Activated naive CD4-positive, alpha-beta T cell treated with anti-CD3 and anti-CD28 coated beads, Interleukin-2, amount 10 ng/mL, durations not matched to agents 7 days and 5 days (primary cell): ENCODE measurements around the gene HMGXB3.

Experiments
- CTCF ChIA-PET: fragments of 350-600 bp; sonication (Branson Sonifier 250); formaldehyde crosslinking; loops from one replicate; lab custom pipeline; 2021; ENCODE audit warnings: antibody characterized with exemption; lab: Charles Lee
- DNase-seq: peaks from one replicate; pipeline ENCODE4 v3.0.0-alpha.2; 2020
- H3K27ac Mint-ChIP-seq: one replicate; pipeline ENCODE4 v1.8.0; 2021; ENCODE audit warnings: mild to moderate bottlenecking, moderate library complexity, mixed read lengths
- H3K27me3 Mint-ChIP-seq: one replicate; pipeline ENCODE4 v1.8.0; 2021; ENCODE audit warnings: mild to moderate bottlenecking, mixed read lengths
- H3K36me3 Mint-ChIP-seq: one replicate; pipeline ENCODE4 v1.8.0; 2021; ENCODE audit warnings: mixed read lengths
- H3K4me1 Mint-ChIP-seq: one replicate; pipeline ENCODE4 v1.8.0; 2021; ENCODE audit warnings: mixed read lengths
- H3K4me3 Mint-ChIP-seq: one replicate; pipeline ENCODE4 v1.8.0; 2021; ENCODE audit warnings: mild to moderate bottlenecking, moderate library complexity, mixed read lengths
- H3K9me3 Mint-ChIP-seq: one replicate; pipeline ENCODE4 v1.8.0; 2021; ENCODE audit warnings: mixed read lengths

HMGXB3 gene

GRCh38 chr5:149996205-149996890 is 4.2 kb upstream of the HMGXB3 start:
- H3K4me3 Mint-ChIP-seq: no peak overlapping the region
- CTCF ChIA-PET: interaction anchor here (1.0 to 8.6 kb wide), 3 partner anchors 143 to 359 kb away, joined by 3 to 219 read pairs (median 4); no protein-coding TSS in a partner anchor
- H3K36me3 Mint-ChIP-seq: peaks cover 1% of the 10 kb centered on the region
- no peak overlapping the region for H3K27ac Mint-ChIP-seq
- no peaks in the 10 kb centered on the region for H3K27me3 Mint-ChIP-seq
- H3K4me1 Mint-ChIP-seq: peaks cover 15% of the 10 kb centered on the region
- H3K9me3 Mint-ChIP-seq: no peaks in the 10 kb centered on the region
- DNase-seq: no peak

- Mint-ChIP-seq H3K36me3 (peaks cover 6% of the 10 kb centered on the region), H3K27me3 (no peaks in the 10 kb centered on the region), H3K4me1 (peaks cover 30% of the 10 kb centered on the region), H3K4me3 (no peak overlapping the region), H3K9me3 (no peaks in the 10 kb centered on the region), H3K27ac (no peak overlapping the region)
- CTCF ChIA-PET: interaction anchor here (0.8 to 8.6 kb wide), 2 partner anchors 40 to 165 kb away, joined by 3 to 219 read pairs; no protein-coding TSS in a partner anchor
- DNase-seq: no peak
Observed at GRCh38 chr5:149998281-149998680, 2.3 kb upstream of the HMGXB3 start.

GRCh38 chr5:149999359-149999758 is 1.2 kb upstream of the HMGXB3 start:
- H3K4me1 Mint-ChIP-seq: peaks cover 38% of the 10 kb centered on the region
- H3K27me3 Mint-ChIP-seq: no peaks in the 10 kb centered on the region
- no peaks in the 10 kb centered on the region for H3K9me3 Mint-ChIP-seq
- DNase-seq: no peak
- H3K27ac Mint-ChIP-seq: peak overlapping the region; percentile 88
- CTCF ChIA-PET: interaction anchor here (0.8 to 2.6 kb wide), 4 partner anchors 9 to 165 kb away, joined by 3 to 15 read pairs (median 3); no protein-coding TSS in a partner anchor
- H3K36me3 Mint-ChIP-seq: peaks cover 11% of the 10 kb centered on the region
- H3K4me3 Mint-ChIP-seq: peak overlapping the region; percentile 82

- no peaks in the 10 kb centered on the region for H3K27me3 Mint-ChIP-seq
- peaks cover 15% of the 10 kb centered on the region for H3K36me3 Mint-ChIP-seq
- peak overlapping the region; percentile 82 for H3K4me3 Mint-ChIP-seq
- H3K27ac Mint-ChIP-seq: peak overlapping the region; percentile 88
- H3K4me1 Mint-ChIP-seq: peaks cover 40% of the 10 kb centered on the region
- CTCF ChIA-PET: interaction anchor here (0.8 to 2.6 kb wide), 5 partner anchors 9 to 343 kb away, joined by 3 to 15 read pairs (median 3); no protein-coding TSS in a partner anchor
- no peak for DNase-seq
- H3K9me3 Mint-ChIP-seq: no peaks in the 10 kb centered on the region
Observed at GRCh38 chr5:149999866-150000255, 678 bp upstream of the HMGXB3 start.

GRCh38 chr5:150000990-150001659 is 586 bp downstream of the HMGXB3 start:
- CTCF ChIA-PET: interaction anchor here (1.6 to 2.6 kb wide), 4 partner anchors 10 to 168 kb away, joined by 3 to 15 read pairs (median 6); partner anchors contain the start of gene SLC26A2
- Mint-ChIP-seq H3K27ac (peak overlapping the region; percentile 96), H3K4me3 (peak overlapping the region; percentile 82), H3K27me3 (no peaks in the 10 kb centered on the region), H3K9me3 (no peaks in the 10 kb centered on the region), H3K36me3 (peaks cover 19% of the 10 kb centered on the region), H3K4me1 (peaks cover 41% of the 10 kb centered on the region)
- peak; percentile 63 for DNase-seq

- H3K4me3 Mint-ChIP-seq: peak overlapping the region; percentile 82
- no peaks in the 10 kb centered on the region for H3K27me3 Mint-ChIP-seq
- peak; percentile 78 for DNase-seq
- H3K36me3 Mint-ChIP-seq: peaks cover 25% of the 10 kb centered on the region
- CTCF ChIA-PET: interaction anchor here (0.9 to 2.6 kb wide), 8 partner anchors 11 to 168 kb away, joined by 3 to 15 read pairs (median 4); partner anchors contain the start of gene SLC26A2
- H3K27ac Mint-ChIP-seq: peak overlapping the region; percentile 96
- peaks cover 41% of the 10 kb centered on the region for H3K4me1 Mint-ChIP-seq
- no peaks in the 10 kb centered on the region for H3K9me3 Mint-ChIP-seq
Observed at GRCh38 chr5:150001660-150002486, 1.3 kb downstream of the HMGXB3 start.

GRCh38 chr5:150006318-150006717 is 5.8 kb downstream of the HMGXB3 start:
- Mint-ChIP-seq H3K27me3 (no peaks in the 10 kb centered on the region), H3K4me3 (no peak overlapping the region), H3K27ac (no peak overlapping the region), H3K4me1 (peaks cover 34% of the 10 kb centered on the region), H3K9me3 (no peaks in the 10 kb centered on the region), H3K36me3 (peaks cover 50% of the 10 kb centered on the region)
- CTCF ChIA-PET: interaction anchor here (1.0 to 1.5 kb wide), 4 partner anchors 15 to 117 kb away, joined by 3 to 4 read pairs (median 3); no protein-coding TSS in a partner anchor
- no peak for DNase-seq

- CTCF ChIA-PET: interaction anchor here (1.2 to 1.5 kb wide), 2 partner anchors 14 to 16 kb away, joined by 3 read pairs; no protein-coding TSS in a partner anchor
- Mint-ChIP-seq H3K9me3 (no peaks in the 10 kb centered on the region), H3K27me3 (no peaks in the 10 kb centered on the region), H3K36me3 (peaks cover 55% of the 10 kb centered on the region), H3K27ac (no peak overlapping the region), H3K4me1 (peaks cover 30% of the 10 kb centered on the region), H3K4me3 (no peak overlapping the region)
- no peak for DNase-seq
Observed at GRCh38 chr5:150007050-150007449, 6.5 kb downstream of the HMGXB3 start.

- CTCF ChIA-PET: interaction anchor here (1.0 to 1.3 kb wide), 3 partner anchors 19 to 176 kb away, joined by 3 to 4 read pairs (median 4); no protein-coding TSS in a partner anchor
- DNase-seq: no peak
- Mint-ChIP-seq H3K27me3 (no peaks in the 10 kb centered on the region), H3K4me3 (no peak overlapping the region), H3K9me3 (no peaks in the 10 kb centered on the region), H3K27ac (no peak overlapping the region), H3K4me1 (peaks cover 9% of the 10 kb centered on the region), H3K36me3 (peaks cover 66% of the 10 kb centered on the region)
Observed at GRCh38 chr5:150009671-150010387, 9.3 kb downstream of the HMGXB3 start.

GRCh38 chr5:150013931-150014330 is 13.4 kb downstream of the HMGXB3 start:
- peaks cover 6% of the 10 kb centered on the region for H3K9me3 Mint-ChIP-seq
- H3K36me3 Mint-ChIP-seq: peaks cover 74% of the 10 kb centered on the region
- no peak overlapping the region for H3K4me3 Mint-ChIP-seq
- H3K27me3 Mint-ChIP-seq: no peaks in the 10 kb centered on the region
- CTCF ChIA-PET: no interaction called here
- no peak overlapping the region for H3K27ac Mint-ChIP-seq
- no peaks in the 10 kb centered on the region for H3K4me1 Mint-ChIP-seq
- no peak for DNase-seq

- Mint-ChIP-seq H3K36me3 (peaks cover 77% of the 10 kb centered on the region), H3K9me3 (peaks cover 6% of the 10 kb centered on the region), H3K27me3 (no peaks in the 10 kb centered on the region), H3K27ac (no peak overlapping the region), H3K4me3 (no peak overlapping the region), H3K4me1 (no peaks in the 10 kb centered on the region)
- CTCF ChIA-PET: no interaction called here
- no peak for DNase-seq
Observed at GRCh38 chr5:150014456-150014855, 13.9 kb downstream of the HMGXB3 start.

- DNase-seq: no peak
- H3K4me3 Mint-ChIP-seq: no peak overlapping the region
- CTCF ChIA-PET: interaction anchor here (0.6 kb wide), 1 partner anchor 13 kb away, joined by 3 read pairs; no protein-coding TSS in a partner anchor
- peaks cover 2% of the 10 kb centered on the region for H3K4me1 Mint-ChIP-seq
- peaks cover 6% of the 10 kb centered on the region for H3K9me3 Mint-ChIP-seq
- H3K36me3 Mint-ChIP-seq: peaks cover 71% of the 10 kb centered on the region
- no peaks in the 10 kb centered on the region for H3K27me3 Mint-ChIP-seq
- no peak overlapping the region for H3K27ac Mint-ChIP-seq
Observed at GRCh38 chr5:150015415-150015814, 14.9 kb downstream of the HMGXB3 start.

GRCh38 chr5:150016537-150016936 is 16.0 kb downstream of the HMGXB3 start:
- H3K4me1 Mint-ChIP-seq: peaks cover 7% of the 10 kb centered on the region
- H3K27me3 Mint-ChIP-seq: no peaks in the 10 kb centered on the region
- CTCF ChIA-PET: interaction anchor here (0.7 kb wide), 1 partner anchor 185 kb away, joined by 3 read pairs; no protein-coding TSS in a partner anchor
- H3K27ac Mint-ChIP-seq: no peak overlapping the region
- H3K4me3 Mint-ChIP-seq: no peak overlapping the region
- H3K36me3 Mint-ChIP-seq: peaks cover 69% of the 10 kb centered on the region
- DNase-seq: no peak
- H3K9me3 Mint-ChIP-seq: peaks cover 6% of the 10 kb centered on the region
